KG1 (cell line): ENCODE data around the gene GNL1.
"Not testable (repeated sequence)": the region's sequence is repeated elsewhere in the genome, so short reads cannot be mapped to it uniquely, and the experiment has no call there.

ENCODE experiments used
- DNase-seq: peaks from one replicate; lab custom pipeline; 2025; lab: John Stamatoyannopoulos, UW

Gene GNL1

DNA sequence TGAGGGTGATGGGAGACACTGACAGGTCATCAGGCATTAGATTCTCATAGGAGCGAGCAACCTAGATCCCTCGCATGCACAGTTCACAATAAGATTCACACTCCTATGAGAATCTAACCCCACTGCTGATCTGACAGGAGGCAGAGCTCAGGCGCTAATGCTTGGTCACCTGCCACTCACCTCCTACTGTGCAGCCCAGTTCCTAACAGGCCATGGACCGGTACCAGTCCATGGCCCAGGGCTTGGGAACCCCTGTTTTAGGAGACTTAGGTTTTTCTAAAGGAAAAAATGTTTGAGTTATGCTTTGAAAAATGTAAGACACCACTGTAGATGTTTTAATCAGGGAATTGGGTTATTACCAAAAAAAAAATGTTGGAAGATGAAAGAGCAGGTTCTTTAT, 60.3 kb downstream of the GNL1 start:
- DNase-seq = no peak

DNA sequence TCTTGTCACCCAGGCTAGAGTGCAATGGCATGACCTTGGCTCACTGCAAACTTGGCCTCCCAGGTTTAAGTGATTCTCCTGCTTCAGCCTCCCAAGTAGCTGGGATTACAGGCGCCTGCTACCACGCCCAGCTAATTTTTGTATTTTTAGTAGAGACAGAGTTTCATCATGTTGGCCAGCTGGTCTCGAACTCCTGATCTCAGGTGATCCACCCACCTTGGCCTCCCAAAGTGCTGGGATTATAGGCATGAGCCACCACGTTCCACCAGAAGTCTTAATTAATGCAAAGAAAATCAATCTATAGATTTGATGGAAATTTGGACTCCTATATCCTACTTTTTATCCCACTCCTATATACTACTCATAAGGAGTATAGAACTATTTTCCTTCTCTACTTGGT, 61.2 kb downstream of the GNL1 start:
- not testable (repeated sequence) for DNase-seq

DNA sequence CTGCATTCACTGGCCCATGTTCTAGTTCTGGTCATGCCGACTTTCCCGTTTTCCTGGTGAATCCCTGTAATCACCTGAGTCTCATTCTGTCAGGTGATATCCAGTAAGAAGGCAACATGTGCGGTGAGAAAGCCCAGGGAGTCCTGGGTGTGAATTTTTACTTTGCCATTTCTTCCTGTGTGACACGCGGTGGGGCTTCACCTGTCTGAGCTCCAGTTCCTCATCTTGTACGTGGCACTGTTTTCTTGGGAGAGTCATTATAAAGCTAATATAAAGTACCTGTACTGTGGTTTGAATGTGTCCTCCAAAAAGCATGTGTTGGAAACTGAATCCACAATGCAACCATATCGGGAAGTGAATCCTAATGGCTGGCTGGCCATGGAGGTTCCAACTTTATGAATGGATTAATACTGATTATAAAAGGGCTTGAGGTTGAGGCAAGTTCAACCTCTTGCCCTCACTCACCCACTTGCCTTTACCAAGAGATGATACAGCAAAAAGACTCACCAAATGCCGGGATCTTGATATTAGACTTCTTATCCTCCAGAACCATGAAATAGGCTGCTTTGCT, 61.9 kb downstream of the GNL1 start:
- no peak for DNase-seq

DNA sequence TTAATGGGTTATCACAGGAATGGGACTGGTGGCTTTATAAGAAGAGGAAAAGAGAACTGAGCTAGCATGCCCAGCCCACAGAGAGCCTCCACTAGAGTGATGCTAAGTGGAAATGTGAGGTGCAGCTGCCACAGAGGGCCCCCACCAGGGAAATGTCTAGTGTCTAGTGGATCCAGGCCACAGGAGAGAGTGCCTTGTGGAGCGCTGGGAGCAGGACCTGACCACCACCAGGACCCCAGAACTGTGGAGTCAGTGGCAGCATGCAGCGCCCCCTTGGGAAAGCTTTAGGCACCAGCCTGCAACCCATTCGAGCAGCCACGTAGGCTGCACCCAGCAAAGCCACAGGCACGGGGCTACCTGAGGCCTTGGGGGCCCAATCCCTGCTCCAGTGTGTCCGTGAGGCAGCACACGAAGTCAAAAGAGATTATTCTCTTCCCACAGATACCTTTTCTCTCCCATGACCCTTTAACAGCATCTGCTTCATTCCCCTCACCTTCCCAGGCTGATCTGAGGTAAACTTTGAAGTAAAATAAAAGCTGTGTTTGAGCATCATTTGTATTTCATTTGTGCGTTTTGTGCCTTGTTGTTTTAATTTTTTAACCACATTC, 62.5 kb downstream of the GNL1 start:
- no peak for DNase-seq

DNA sequence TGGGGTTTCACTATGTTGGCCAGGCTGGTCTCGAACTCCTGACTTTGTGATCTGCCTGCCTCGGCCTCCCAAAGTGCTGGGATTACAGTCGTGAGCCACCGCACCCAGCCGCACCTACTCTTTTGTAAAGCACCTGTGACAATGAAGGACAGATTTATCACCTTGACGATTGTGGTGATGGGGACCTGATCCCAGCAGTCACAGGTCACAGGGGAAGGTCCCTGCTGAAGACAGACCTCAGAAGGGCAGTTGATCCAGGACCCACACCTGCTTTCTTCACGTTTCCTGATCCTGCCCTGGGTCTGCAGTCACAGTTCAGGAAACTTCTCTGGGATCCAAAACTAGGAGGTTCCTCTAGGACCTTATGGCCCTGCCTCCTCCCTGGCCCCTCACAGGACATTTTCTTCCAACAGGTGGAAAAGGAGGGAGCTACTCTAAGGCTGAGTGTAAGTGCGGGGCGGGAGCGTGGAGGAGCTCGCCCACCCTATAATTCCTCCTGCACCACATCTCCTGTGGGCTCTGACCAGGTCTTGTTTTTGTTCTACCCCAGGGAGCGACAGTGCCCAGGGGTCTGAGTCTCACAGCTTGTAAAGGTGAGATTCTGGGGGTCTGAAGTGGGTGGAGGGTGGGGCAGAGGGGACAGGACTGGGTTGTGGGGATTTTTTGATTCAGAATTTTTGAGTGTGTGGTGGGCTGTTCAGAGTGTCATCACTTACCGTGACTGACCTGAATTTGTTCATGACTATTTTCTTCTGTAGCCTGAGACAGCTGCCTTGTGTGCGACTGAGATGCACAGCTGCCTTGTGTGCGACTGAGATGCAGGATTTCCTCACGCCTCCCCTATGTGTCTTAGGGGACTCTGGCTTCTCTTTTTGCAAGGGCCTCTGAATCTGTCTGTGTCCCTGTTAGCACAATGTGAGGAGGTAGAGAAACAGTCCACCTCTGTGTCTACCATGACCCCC, 64.0 kb downstream of the GNL1 start:
- no peak for DNase-seq
